GM20000 (cell line): Measurements from ENCODE around the gene DESI1.
"Not testable (repeated sequence)": the region's sequence is repeated elsewhere in the genome, so short reads cannot be mapped to it uniquely, and the experiment has no call there.

Experiments used
- DNase-seq: peaks from one replicate; pipeline ENCODE4 v3.0.0; 2012; ENCODE audit warnings: low spot score
- CTCF ChIP-seq: IDR thresholded peaks from 2 replicates; pipeline ENCODE4 v1.5.1; 2012; ENCODE audit warnings: mild to moderate bottlenecking, control low read depth; ENCODE audit errors: extremely low read depth, missing control alignments

Gene DESI1

GRCh38 chr22:41596776-41597634, 23.8 kb downstream of the DESI1 start:
- TF ChIP-seq CTCF = peak; percentile 65
- DNase-seq = peak; percentile 56

GRCh38 chr22:41595703-41596102, 25.1 kb downstream of the DESI1 start:
- TF ChIP-seq CTCF = no peak
- no peak for DNase-seq

GRCh38 chr22:41593336-41593960, 27.4 kb downstream of the DESI1 start:
- not testable (repeated sequence) for DNase-seq

- DNase-seq = peak; percentile 99
- no peak for TF ChIP-seq CTCF
These were observed 31.2 kb downstream of the DESI1 start, which contains the start of gene PMM1 for GRCh38 chr22:41589391-41590241. TSS of gene PMM1 (minus strand) at chr22:41589840. CDS start at chr22:41589805, 35 bp downstream.

GRCh38 chr22:41587347-41587723, 33.5 kb downstream of the DESI1 start:
- TF ChIP-seq CTCF = no peak
- no peak for DNase-seq

GRCh38 chr22:41585898-41586297, 34.9 kb downstream of the DESI1 start:
- no peak for TF ChIP-seq CTCF
- DNase-seq = no peak

GRCh38 chr22:41584881-41585280, 36.0 kb downstream of the DESI1 start:
- no peak for DNase-seq
- TF ChIP-seq CTCF = no peak
